SU-DHL-6 (cell line): ENCODE data around the gene TOP2B.

Source experiments
- EZH2phosphoT487 ChIP-seq: fragments of 200-600 bp; sonication (generic), shearing (Covaris generic); conservative IDR thresholded peaks from 2 replicates; pipeline ENCODE4 v1.6.1; 2018; ENCODE audit warnings: mild to moderate bottlenecking, antibody characterized with exemption, low read length, moderate library complexity, mixed read lengths
- TF ChIP-seq, protein P1 (sequence below): fragments of 200-600 bp; sonication (generic); IDR thresholded peaks from one replicate; pipeline ENCODE4 v1.5.1; 2017; ENCODE audit warnings: antibody characterized with exemption, mild to moderate bottlenecking, low read length, moderate library complexity; ENCODE audit not compliant: insufficient read depth, poor library complexity, severe bottlenecking

- TF ChIP-seq, protein P1, sequence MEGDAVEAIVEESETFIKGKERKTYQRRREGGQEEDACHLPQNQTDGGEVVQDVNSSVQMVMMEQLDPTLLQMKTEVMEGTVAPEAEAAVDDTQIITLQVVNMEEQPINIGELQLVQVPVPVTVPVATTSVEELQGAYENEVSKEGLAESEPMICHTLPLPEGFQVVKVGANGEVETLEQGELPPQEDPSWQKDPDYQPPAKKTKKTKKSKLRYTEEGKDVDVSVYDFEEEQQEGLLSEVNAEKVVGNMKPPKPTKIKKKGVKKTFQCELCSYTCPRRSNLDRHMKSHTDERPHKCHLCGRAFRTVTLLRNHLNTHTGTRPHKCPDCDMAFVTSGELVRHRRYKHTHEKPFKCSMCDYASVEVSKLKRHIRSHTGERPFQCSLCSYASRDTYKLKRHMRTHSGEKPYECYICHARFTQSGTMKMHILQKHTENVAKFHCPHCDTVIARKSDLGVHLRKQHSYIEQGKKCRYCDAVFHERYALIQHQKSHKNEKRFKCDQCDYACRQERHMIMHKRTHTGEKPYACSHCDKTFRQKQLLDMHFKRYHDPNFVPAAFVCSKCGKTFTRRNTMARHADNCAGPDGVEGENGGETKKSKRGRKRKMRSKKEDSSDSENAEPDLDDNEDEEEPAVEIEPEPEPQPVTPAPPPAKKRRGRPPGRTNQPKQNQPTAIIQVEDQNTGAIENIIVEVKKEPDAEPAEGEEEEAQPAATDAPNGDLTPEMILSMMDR = no peak
- no peak for TF ChIP-seq EZH2phosphoT487
Measured at GRCh38 chr3:25687742-25688141, 23.0 kb upstream of the TOP2B start.
